Endothelial cell of umbilical vein (primary cell): Measurements from ENCODE around the gene CRYBA4. TPM values are rescaled to one million over a fixed set of nuclear protein-coding genes. Genes with fewer than 3 reads are reported as not detected.

Source experiments
- BruUV-seq: library from RNA; stranded (reverse); fragments of 400-500 nt; replicated peaks from 2 replicates; lab custom pipeline; 2021; lab: Mats Ljungman, UMichigan
- CTCF ChIA-PET: fragments of 300-600, 350-600 bp; sonication (Branson Sonifier 250); formaldehyde crosslinking; loops from one replicate; lab custom pipeline; 2021; ENCODE audit warnings: antibody characterized with exemption, inconsistent platforms; lab: Charles Lee
- POLR2A ChIA-PET: fragments of 300-600, 350-600 bp; sonication (Branson Sonifier 250); formaldehyde crosslinking; loops from one replicate; lab custom pipeline; 2021; ENCODE audit warnings: antibody characterized with exemption, inconsistent platforms; lab: Charles Lee
- DNase-seq: peaks from one replicate; pipeline ENCODE4 v3.0.0-alpha.2; 2011; ENCODE audit warnings: low read depth, low spot score
- FAIRE-seq: peaks from 2 replicates; lab custom pipeline; 2011; peaks lifted over from hg19 to GRCh38; lab: Jason Lieb, UNC
- H2AFZ ChIP-seq: 2 replicates; pipeline ENCODE4 v1.6.0; 2012; ENCODE audit warnings: low read depth, low read length, control low read depth, inconsistent platforms
- H3K27ac ChIP-seq: 2 replicates; pipeline ENCODE4 v1.5.1; 2011; ENCODE audit warnings: low read depth, mild to moderate bottlenecking, control low read depth, low read length, moderate library complexity; ENCODE audit not compliant: insufficient read depth
- H3K27me3 ChIP-seq, 2 experiments: 2 replicates each; pipeline versions ENCODE4 v1.6.0 to v1.6.1; 2011; ENCODE audit warnings: low read length in 2 of 2, mixed read lengths in 1 of 2; ENCODE audit not compliant: control insufficient read depth in 2 of 2, insufficient read depth in 2 of 2
- H3K36me3 ChIP-seq, 2 experiments: 2 replicates in 1 of 2; 3 replicates in 1 of 2; pipeline ENCODE4 v1.5.1; 2011; ENCODE audit warnings: low read length in 2 of 2, mild to moderate bottlenecking in 1 of 2, moderate library complexity in 1 of 2; ENCODE audit not compliant: control insufficient read depth in 2 of 2, insufficient read depth in 2 of 2; ENCODE audit errors: extremely low read depth in 1 of 2
- H3K4me1 ChIP-seq: 3 replicates; pipeline ENCODE4 v1.5.1; 2011; ENCODE audit warnings: mild to moderate bottlenecking, low read length; ENCODE audit not compliant: control insufficient read depth, insufficient read depth; ENCODE audit errors: extremely low read depth
- H3K4me2 ChIP-seq: 2 replicates; pipeline ENCODE4 v1.6.1; 2011; ENCODE audit warnings: low read length, control low read depth, mixed read lengths; ENCODE audit not compliant: insufficient read depth
- H3K4me3 ChIP-seq, 3 experiments: fragments of 200-600 bp in 1 of 3; sonication (generic), shearing (Covaris generic) in 1 of 3; replicated peaks in 1 of 3; 2 replicates each; pipeline ENCODE4 v1.5.1; 2011 to 2016; ENCODE audit warnings: control low read depth in 3 of 3, low read length in 3 of 3, mild to moderate bottlenecking in 2 of 3, inconsistent platforms in 1 of 3, low read depth in 1 of 3, moderate library complexity in 1 of 3; ENCODE audit not compliant: insufficient read depth in 1 of 3
- H3K79me2 ChIP-seq: 2 replicates; pipeline ENCODE4 v1.6.0; 2012; ENCODE audit warnings: low read length, inconsistent platforms; ENCODE audit not compliant: control insufficient read depth, insufficient read depth
- H3K9ac ChIP-seq: replicated peaks from 2 replicates; pipeline ENCODE3; 2011; ENCODE audit warnings: low read length, control low read depth; ENCODE audit not compliant: insufficient read depth; ENCODE audit errors: extremely low read depth
- H3K9me1 ChIP-seq: replicated peaks from 3 replicates; pipeline ENCODE4 v1.6.0; 2011; ENCODE audit warnings: mild to moderate bottlenecking, low read length; ENCODE audit not compliant: control insufficient read depth, insufficient read depth; ENCODE audit errors: extremely low read depth
- H3K9me3 ChIP-seq: replicated peaks from 2 replicates; pipeline ENCODE4 v1.5.1; 2012; ENCODE audit warnings: low read length, inconsistent platforms; ENCODE audit not compliant: control insufficient read depth, insufficient read depth
- H4K20me1 ChIP-seq: replicated peaks from 2 replicates; pipeline ENCODE3; 2011; ENCODE audit warnings: mild to moderate bottlenecking, low read length; ENCODE audit not compliant: control insufficient read depth, insufficient read depth; ENCODE audit errors: extremely low read depth
- EZH2 ChIP-seq: IDR thresholded peaks from 2 replicates; pipeline ENCODE4 v1.6.1; 2012; ENCODE audit warnings: borderline replicate concordance, low read depth, mild to moderate bottlenecking, moderate library complexity, low read length, inconsistent platforms; ENCODE audit not compliant: severe bottlenecking
- FOS ChIP-seq: IDR thresholded peaks from 2 replicates; pipeline ENCODE4 v1.6.1; 2011; ENCODE audit warnings: mild to moderate bottlenecking, low read length, moderate library complexity, borderline replicate concordance; ENCODE audit not compliant: insufficient read depth
- JUN ChIP-seq: IDR thresholded peaks from 2 replicates; pipeline ENCODE4 v1.6.1; 2011; ENCODE audit warnings: borderline replicate concordance, low read depth; ENCODE audit not compliant: insufficient read length, insufficient read depth
- MYC ChIP-seq: IDR thresholded peaks from one replicate; pipeline ENCODE4 v1.6.1; 2011; ENCODE audit warnings: mild to moderate bottlenecking, low read depth, low read length
- POLR2A ChIP-seq: IDR thresholded peaks from 2 replicates; pipeline ENCODE4 v1.6.1; 2012; ENCODE audit warnings: low read depth, mild to moderate bottlenecking, control low read depth, low read length
- dilution Hi-C: fragments of 300-500 bp; cut with MboI; formaldehyde crosslinking; loops from one replicate; pipeline ENCODE4 v1.15.0; 2019; ENCODE audit warnings: low sequenced_read_pairs; ENCODE audit not compliant: extremely low pct_ligation_motif_present
- intact Hi-C: fragments of 100-400 bp; cut with micrococcal nuclease; formaldehyde crosslinking; loops from one replicate; pipeline ENCODE4 v1.10.0; 2022
- polyA plus RNA-seq, 4 experiments: library from polyadenylated mRNA; depleted of rRNA in 3 of 4; stranded (reverse) in 3 of 4; unstranded in 1 of 4; fragments of >200 nt; gene quantifications; 2 replicates each; pipeline versions ENCODE4 v1.2.1 to v1.2.3, GENCODE V29; 2011 to 2012; ENCODE audit warnings: missing spikeins in 1 of 4
- total RNA-seq: library from RNA; stranded (reverse); gene quantifications from 2 replicates; pipeline ENCODE4 v1.2.3, GENCODE V29; 2021
- TF ChIP-seq, protein P1 (sequence below), 2 donors: IDR thresholded peaks; 1 replicate in 1 of 2; 2 replicates in 1 of 2; pipeline ENCODE4 v1.5.1; 2011; ENCODE audit warnings: low read length in 2 of 2, mild to moderate bottlenecking in 2 of 2, moderate library complexity in 2 of 2, control low read depth in 1 of 2, inconsistent platforms in 1 of 2, low read depth in 1 of 2; ENCODE audit not compliant: insufficient read depth in 1 of 2; ENCODE audit errors: extremely low read depth in 1 of 2
- TF ChIP-seq, protein P2 (sequence below): IDR thresholded peaks from 2 replicates; pipeline ENCODE4 v1.6.1; 2011; ENCODE audit not compliant: insufficient read depth, insufficient read length

Gene CRYBA4
- total and polyA plus RNA-seq, 2 donors (not counting 3 experiments of a cell fraction or from before 2014, with no cell fraction given): not detected

DNA sequence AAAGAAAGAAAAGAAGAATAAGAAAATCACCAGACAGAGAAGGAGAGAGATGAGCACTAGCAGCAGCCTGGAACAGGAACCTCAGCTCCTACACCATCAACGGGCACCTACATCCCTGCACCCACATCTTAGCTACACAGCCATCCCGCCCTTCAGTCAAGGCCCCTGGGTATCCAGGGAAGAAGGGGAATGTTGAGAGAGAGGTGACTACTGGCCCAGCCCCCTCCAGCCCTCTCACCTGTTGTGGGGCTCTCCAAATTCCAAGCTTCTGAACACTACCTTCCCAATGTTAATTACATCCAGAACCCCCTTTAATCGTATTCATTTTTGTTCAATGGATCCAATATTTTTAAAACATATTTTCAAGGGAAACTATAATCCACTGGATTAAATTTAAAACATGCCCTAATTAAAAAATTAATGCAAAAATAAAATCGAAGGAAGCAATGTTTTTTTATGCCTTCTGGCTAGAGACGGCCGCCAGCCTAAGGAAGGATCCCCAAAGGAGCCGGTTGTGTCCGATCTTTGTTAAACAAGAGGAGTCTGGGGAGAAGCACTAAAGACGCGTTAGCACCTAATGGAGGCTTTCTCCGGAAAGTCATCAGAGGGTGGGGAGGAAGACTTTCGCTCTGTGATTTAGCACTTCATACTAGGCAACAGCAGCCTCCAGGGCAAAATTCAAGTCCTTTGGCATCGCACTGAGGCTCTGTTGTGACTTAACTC is 41.4 kb upstream of the CRYBA4 start:
- CTCF ChIA-PET: no interaction called here

More for the DNA sequence above, 41.4 kb upstream of the CRYBA4 start:
- no peak for TF ChIP-seq JUN
- no peak for TF ChIP-seq MYC
- TF ChIP-seq, protein P1, sequence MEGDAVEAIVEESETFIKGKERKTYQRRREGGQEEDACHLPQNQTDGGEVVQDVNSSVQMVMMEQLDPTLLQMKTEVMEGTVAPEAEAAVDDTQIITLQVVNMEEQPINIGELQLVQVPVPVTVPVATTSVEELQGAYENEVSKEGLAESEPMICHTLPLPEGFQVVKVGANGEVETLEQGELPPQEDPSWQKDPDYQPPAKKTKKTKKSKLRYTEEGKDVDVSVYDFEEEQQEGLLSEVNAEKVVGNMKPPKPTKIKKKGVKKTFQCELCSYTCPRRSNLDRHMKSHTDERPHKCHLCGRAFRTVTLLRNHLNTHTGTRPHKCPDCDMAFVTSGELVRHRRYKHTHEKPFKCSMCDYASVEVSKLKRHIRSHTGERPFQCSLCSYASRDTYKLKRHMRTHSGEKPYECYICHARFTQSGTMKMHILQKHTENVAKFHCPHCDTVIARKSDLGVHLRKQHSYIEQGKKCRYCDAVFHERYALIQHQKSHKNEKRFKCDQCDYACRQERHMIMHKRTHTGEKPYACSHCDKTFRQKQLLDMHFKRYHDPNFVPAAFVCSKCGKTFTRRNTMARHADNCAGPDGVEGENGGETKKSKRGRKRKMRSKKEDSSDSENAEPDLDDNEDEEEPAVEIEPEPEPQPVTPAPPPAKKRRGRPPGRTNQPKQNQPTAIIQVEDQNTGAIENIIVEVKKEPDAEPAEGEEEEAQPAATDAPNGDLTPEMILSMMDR (IDR thresholded peaks at IDR 0.05; ENCODE audit: extremely low read depth in 1 of 2, insufficient read depth in 1 of 2, low read depth in 1 of 2, low read length in 2 of 2): no peak
- no peak for TF ChIP-seq FOS
- TF ChIP-seq EZH2: no peak
- TF ChIP-seq, protein P2, sequence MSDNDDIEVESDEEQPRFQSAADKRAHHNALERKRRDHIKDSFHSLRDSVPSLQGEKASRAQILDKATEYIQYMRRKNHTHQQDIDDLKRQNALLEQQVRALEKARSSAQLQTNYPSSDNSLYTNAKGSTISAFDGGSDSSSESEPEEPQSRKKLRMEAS: no peak
- no peak for TF ChIP-seq POLR2A
- dilution Hi-C loops: no loop called here
- H3K9me3 ChIP-seq: no peaks in the 10 kb centered on the region
- peaks cover 14% of the 10 kb centered on the region for H3K4me1 ChIP-seq
- DNase-seq: no peak
- no peaks in the 10 kb centered on the region for H3K9me1 ChIP-seq
- intact Hi-C loops: no loop called here
- no peak for FAIRE-seq
- no peak overlapping the region for H3K9ac ChIP-seq
- BruUV-seq: no TSS peak
- no peak overlapping the region for H2AFZ ChIP-seq
- POLR2A ChIA-PET: no interaction called here
- H3K36me3 ChIP-seq: peaks cover 0 to 8% of the 10 kb centered on the region in 2 experiments
- no peak overlapping the region for H3K4me3 ChIP-seq
- H3K79me2 ChIP-seq: peaks cover 30% of the 10 kb centered on the region
- no peaks in the 10 kb centered on the region for H3K27me3 ChIP-seq
- H4K20me1 ChIP-seq: peaks cover 7% of the 10 kb centered on the region
- H3K27ac ChIP-seq: no peak overlapping the region
- H3K4me2 ChIP-seq: no peak overlapping the region
